Activated CD4-positive, alpha-beta T cell treated with anti-CD3 and anti-CD28 coated beads, Interleukin-2, amount 50 U/mL, for 4 hours (primary cell): ENCODE measurements around the gene BABAM2.

Experiments used
- DNase-seq, 2 experiments: peaks; one replicate each; pipeline ENCODE4 v3.0.0-alpha.2; 2020

BABAM2 gene

GRCh38 chr2:28350196-28350595 is 459.7 kb downstream of the BABAM2 start:
- no peak for DNase-seq

- DNase-seq = no peak
These were observed 460.3 kb downstream of the BABAM2 start for GRCh38 chr2:28350791-28351285.

GRCh38 chr2:28351621-28352020 is 461.1 kb downstream of the BABAM2 start:
- DNase-seq = no peak

- DNase-seq = no peak
These were observed 461.6 kb downstream of the BABAM2 start for GRCh38 chr2:28352104-28352503.

GRCh38 chr2:28352610-28353195 is 462.2 kb downstream of the BABAM2 start:
- DNase-seq = no peak

GRCh38 chr2:28354920-28355520 is 464.5 kb downstream of the BABAM2 start:
- DNase-seq = no peak

GRCh38 chr2:28355521-28356094 is 465.1 kb downstream of the BABAM2 start:
- no peak for DNase-seq

- no peak for DNase-seq
These were observed 465.8 kb downstream of the BABAM2 start for GRCh38 chr2:28356095-28356911.

GRCh38 chr2:28357055-28357454 is 466.5 kb downstream of the BABAM2 start:
- no peak for DNase-seq

DNA sequence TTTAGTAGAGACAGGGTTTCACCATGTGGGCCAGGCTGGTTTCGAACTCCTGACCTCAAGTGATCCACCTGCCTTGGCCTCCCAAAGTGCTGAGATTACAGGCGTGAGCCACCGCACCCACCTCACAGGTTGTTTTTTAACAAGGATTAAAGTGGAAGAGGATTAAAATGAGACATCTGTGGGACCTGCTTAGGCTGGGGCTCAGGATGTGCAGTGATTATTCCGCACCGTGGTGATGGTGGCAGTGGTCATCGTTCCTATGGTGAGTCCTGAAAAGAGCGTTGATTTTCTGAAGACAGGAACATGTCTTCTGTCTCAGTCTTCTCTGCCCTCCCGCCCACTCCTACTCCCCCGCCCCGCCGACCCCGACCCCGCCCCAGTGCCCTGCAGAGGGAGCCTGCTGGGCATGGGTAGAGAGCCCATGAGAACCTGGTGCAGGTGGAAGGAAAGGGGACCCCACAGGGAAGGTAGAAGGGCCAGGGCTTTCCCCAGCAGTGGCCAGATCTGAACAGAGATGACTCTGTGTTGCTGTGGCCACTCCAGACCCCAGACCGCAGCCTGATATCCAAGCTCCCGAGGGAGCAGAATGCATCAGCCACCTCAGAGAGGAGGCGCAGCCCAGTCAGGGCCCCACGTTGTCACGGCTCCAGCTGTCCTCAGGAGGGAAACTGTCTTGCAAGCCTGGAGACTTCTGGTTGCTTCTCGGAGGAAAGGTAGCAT is 467.6 kb downstream of the BABAM2 start:
- DNase-seq = no peak

GRCh38 chr2:28358668-28359201 is 468.2 kb downstream of the BABAM2 start:
- no peak for DNase-seq

DNA sequence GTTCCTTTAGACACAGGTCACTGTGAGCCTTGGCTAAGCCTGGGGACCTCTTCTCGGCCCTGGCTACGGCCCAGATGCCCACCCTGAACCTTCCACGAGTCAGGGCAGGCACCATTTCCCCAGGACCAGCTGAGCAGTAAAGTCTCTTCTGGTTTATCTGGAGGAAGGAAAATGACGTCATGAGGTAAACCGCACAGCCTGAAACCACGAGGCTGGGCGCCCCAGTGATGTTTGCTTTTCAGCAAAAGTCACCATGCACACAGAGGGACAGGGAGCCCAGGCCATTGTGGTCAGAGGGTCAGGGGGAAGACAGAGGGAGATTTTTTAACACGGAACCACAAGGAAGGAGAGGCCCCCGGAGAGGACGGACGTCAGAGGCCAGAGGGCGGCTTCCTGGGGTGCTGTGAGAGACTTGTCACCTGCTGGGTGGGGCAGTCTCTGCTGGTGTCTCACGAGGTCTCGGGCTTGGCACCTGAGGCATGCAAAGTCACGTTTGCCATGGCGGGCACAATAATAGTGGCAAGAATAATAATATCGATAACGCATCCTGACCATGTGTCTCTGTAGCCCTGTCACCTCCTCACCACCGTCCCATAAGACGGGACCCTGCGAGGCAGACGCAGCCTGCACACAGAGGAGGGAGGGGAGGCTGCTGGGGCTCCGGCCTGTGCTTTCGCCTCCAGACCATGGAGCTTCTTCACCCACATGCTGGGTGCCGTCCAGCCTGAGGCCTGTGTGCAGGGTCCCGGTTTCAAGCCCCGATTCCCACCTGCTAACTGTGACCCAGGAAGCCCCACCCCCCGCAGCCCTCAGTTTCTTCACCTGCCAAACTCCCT is 468.9 kb downstream of the BABAM2 start:
- peak; percentile 63 to 65 for DNase-seq

GRCh38 chr2:28360058-28360717 is 469.7 kb downstream of the BABAM2 start:
- no peak for DNase-seq

GRCh38 chr2:28360718-28361293 is 470.3 kb downstream of the BABAM2 start:
- no peak for DNase-seq

- DNase-seq = no peak
These were observed 471.6 kb downstream of the BABAM2 start for GRCh38 chr2:28361991-28362710.

- no peak for DNase-seq
These were observed 472.5 kb downstream of the BABAM2 start for GRCh38 chr2:28362991-28363521.

DNA sequence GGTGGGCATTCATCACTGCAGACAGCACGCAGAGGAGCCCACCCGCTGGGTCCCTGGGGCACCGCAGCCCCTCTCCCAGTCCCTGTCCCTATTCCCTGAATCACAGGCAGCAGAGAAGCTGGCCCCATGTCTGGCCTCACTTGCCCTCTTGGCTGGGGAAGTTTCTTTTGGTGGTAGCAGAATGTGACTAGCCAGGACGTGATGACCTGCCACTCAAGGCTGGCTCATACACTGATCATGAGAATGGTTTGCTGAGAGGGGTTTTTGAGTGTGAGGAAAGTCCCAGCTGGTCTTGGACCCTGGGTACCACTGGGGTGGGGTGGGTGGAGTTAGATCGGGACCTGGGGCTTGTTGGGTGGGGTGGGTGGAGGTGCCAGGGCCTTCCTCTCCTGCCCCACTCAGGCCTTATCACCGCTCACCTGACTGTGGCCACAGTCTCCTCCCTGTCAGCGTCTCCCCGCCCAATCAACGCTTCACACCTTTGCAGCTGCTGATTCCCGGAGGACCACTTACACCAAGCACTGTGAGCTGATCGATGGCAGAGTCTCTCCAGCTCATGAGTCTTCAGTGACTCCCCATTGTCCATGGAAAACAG is 473.3 kb downstream of the BABAM2 start:
- DNase-seq = no peak

DNA sequence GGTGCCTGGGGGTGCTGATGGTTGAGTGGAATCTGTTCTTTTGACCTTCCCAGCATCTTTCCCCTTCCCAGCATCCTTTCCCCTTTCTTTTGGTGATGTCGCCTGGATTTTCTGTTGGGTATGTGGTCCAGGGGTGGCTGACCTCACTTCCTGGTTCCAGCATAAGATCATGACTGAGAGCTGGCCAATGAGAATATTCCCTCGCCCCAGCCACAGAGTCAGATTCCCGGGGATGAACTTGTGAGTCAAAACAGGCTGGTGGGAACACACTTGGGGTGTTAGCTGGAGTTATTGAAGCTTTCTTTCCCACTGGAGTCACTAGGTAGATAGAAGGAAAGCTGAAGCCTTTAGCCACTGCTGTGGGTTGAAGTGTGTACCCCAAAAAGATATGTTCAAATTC is 474.1 kb downstream of the BABAM2 start:
- no peak for DNase-seq

DNA sequence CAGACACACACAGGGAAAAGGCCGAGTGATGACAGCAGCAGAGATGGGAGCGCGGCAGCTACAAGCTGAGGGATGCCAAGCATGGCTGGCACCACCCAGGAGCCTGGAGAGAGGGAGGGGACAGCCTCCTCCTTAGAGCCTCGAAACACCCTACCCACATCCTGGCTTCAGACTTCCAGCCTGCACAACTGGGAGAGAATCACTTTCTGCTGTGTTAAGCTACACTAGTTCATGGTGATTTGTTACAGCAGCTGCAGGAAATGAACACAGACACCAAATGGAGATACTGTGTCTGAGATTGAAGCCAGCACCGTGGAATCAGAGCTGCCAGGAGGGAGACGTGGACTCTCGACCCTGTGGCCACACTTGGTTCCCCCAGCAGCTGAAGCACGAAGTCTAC is 474.6 kb downstream of the BABAM2 start:
- no peak for DNase-seq
